GM08714 (cell line): ENCODE results near the gene TPO.

Experiments
- H3K4me3 ChIP-seq: fragments of 200-500 bp; sonication (Bioruptor generic); 2 replicates; pipeline ENCODE4 v1.5.1; 2014; ENCODE audit warnings: mild to moderate bottlenecking, low read length, inconsistent platforms
- ZNF274 ChIP-seq: IDR thresholded peaks from 2 replicates; pipeline ENCODE4 v1.6.1; 2012; ENCODE audit warnings: mild to moderate bottlenecking, low read depth, low read length

TPO gene

DNA sequence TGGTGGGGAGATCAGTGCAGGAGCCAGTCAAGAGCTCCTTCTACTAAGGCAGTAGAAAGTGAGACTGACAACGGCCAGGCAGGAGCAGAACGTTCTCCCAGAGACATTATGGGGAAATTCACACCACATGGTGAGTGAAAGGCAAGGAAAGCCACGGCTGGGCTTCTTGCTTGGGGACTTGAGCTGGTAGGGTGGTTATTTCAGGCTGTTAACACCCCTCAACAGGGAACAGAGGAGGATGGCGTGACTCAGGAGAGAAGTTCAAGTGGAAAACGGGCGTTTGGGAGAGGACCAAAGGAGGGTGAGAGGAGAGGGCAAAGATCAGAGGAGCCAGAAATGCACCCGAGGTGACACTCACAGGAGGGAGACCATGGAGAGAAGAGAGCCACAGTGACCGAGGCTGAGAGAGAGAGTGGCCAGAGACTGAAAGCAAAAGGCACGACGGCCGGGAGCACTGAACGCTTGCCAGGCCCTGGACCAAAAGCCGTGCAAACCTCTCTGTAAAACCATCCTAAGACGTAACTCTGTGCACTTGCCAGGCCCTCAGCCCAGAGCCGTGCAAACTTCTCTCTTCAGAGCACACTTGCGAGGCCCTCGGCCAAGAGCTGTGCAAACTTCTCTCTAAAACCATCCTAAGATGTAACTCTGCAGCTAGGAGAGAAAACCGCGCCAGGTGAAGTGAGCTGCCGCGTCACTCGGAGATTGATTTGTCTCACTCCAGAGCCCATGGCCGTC lies 7.7 kb downstream of the TPO start:
- no peak overlapping the region for H3K4me3 ChIP-seq
- no peak for TF ChIP-seq ZNF274

DNA sequence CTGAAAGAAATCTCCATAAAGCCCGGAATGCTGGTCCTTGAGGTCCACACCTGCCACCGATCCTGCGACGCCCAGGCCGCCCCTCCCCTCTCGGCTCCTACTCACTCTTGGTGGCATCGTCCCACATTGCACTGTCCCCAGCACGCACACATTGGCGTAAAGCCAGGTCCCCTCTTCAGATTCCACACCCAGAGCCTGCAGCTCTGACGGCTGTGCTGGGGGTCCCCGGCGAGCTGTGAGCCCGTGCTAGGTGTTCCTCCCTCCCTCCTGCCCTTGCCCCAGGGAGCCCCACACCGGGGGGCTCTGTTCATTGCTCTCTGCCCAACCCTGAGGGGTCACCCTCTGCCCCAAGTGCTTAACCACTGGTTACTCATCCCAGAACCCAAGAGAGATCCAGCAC lies 8.5 kb downstream of the TPO start:
- no peak overlapping the region for H3K4me3 ChIP-seq
- no peak for TF ChIP-seq ZNF274

DNA sequence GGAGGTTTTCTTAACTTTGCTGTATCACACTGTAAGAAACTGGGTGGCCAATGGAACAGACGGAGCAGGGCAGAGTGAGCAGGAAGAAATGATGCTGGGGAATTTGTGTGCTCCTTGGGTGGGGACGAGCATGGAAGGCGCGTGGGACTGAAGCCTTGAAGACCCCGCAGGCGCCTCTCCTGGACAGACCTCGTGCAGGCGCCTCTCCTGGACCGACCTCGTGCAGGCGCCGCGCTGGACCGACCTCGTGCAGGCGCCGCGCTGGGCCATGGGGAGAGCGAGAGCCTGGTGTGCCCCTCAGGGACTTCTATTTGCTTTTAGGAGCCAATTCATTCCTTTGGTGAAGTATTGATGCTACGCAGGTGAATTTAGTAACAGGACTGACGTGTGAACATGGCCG lies 8.9 kb downstream of the TPO start:
- TF ChIP-seq ZNF274 = no peak
- no peak overlapping the region for H3K4me3 ChIP-seq

DNA sequence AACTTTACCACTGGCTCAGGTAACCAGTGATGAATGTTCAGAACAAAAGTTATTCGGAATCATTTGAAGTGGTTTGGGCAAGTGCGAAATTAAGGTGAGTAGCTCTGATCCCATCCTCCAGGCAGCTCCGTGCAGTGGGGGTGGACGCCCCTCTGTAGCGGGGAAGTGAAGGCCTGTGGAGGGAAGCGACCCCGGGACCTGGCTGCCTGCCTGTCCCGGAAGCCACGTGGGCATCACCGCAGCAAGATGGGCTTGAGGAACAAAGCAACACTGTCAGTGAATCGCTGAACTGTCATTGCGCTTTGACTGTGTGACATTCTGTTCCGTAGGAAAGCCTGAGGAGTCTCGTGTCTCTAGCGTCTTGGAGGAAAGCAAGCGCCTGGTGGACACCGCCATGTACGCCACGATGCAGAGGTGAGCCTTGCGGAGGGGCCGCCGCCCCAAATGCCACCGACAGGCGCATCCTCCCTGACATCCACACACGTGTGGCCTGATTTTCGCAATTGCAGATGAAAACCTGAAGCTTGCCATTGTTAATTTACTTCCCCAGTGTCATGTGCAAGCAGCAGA lies 9.5 kb downstream of the TPO start:
- no peak overlapping the region for H3K4me3 ChIP-seq
- no peak for TF ChIP-seq ZNF274

DNA sequence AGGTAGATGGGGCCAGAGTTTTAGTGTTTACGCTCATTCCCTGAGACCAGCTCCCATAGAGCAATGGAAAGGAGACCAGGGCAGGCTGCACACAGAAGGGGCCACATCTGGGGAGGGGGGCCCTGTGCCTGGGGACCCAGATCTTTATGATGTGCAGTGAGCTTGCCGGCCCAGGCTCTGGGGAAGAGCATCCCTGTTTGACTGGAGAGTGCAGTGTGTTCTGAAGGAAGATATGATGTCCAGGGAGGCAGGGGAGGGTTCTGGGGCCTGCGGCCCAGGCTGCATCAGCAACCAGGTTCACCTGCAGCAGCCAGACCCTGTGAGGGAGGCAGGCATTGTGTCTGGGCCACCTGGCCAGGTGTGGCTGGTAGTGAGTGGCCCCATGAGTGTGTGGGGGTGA lies 13.8 kb downstream of the TPO start:
- TF ChIP-seq ZNF274 = no peak

DNA sequence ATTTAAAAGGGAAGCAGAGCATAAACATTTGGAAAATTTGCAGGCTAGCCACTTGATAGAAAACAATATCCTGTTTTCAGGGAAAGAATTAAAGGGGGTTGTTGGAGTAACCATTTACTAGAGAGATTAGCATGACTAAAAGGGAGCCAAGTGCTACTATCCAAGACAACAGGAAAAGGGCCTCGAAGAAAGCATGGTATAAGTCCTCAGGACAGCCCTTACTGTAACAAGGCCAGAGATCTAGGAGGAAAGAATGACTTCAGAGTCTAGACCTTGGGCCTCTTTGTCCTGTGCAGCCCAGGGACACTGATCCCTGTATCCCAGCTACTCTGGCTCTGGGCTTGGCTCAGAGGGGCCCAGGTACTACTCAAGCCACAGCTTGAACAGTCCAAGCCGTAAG lies 16.6 kb downstream of the TPO start:
- no peak for TF ChIP-seq ZNF274
- no peak overlapping the region for H3K4me3 ChIP-seq

More for the DNA sequence above, 13.8 kb downstream of the TPO start:
- no peak overlapping the region for H3K4me3 ChIP-seq

DNA sequence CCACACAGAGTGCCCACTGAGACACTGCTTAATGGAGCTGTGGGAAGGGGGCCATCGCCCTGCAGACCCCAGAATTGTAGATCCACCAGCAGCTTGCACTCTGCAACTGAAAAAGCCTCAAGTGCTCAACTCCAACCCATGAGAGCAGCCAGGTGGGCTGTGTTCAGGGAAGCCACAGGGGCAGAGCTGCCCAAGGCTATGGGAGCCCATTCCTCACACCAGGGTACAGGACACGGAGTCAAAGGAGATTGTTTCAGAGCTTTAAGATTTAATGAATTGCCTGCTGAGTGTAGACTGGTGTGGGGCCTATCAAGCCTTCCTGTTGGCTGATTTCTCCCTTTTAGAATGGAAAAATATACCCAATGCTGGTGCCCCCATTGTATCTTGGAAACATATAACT lies 17.2 kb downstream of the TPO start:
- no peak for TF ChIP-seq ZNF274
- no peak overlapping the region for H3K4me3 ChIP-seq

DNA sequence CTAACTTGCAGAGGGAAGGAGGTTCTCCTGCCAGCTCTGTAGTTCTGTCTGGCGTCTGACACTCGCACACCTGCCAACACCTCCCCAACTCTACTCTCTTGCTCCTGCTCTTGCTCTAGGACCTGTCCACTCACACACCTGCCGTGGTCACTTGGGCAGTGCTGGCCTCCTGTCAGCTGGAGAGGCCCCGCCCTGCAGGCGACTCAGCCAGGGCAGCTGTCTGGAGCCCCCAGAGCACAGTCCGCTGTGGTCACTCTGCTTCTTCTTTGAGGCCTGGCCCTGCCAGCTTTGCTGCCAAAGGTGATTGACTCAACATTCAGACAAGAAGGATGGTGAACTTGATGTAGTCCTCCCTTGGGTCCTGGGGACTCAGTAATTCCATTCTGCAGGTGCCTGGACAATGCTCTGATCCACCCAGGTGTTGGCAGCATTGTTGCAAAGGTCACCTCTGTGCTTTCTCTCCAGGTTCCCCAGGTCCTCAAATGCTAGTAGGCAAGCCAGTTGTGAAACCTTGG lies 18.7 kb downstream of the TPO start:
- H3K4me3 ChIP-seq = no peak overlapping the region
- TF ChIP-seq ZNF274 = no peak

DNA sequence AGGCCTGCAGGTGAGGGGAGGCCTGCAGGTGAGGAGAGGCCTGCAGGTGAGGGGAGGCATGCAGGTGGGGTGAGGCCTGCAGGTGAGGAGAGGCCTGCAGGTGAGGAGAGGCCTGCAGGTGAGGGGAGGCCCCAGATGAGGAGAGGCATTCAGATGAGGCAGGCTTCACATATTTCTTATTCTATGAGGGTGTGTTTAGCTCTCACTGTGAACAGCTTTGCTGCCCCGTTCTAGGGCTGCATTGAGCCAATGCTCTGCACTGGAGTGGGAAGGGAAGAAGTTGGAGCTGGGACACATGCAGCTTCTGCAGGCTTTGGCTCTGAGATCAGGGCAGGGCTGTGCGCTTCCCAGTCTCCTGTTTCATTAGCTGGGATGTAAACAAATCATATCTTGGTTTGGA lies 19.5 kb downstream of the TPO start:
- TF ChIP-seq ZNF274 = no peak
- no peak overlapping the region for H3K4me3 ChIP-seq

DNA sequence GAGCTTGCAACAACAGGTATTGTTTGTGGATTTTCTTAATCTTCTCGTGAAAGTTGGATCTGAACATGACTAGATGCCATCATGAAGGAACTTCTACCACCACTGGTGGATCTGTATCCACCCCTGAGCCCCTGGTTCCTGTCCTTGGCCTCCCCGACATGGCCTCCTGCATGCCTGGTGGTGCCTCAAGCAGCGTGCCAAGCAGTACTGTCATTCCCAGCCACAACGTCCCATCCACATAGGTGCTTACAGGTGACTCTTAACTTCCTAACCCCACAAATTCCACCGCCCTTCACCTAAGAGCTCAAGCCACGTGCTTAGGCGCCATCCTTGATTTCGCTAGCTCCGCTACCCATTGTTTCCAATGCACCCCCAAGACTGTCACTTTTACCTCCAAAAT lies 23.1 kb downstream of the TPO start:
- H3K4me3 ChIP-seq = no peak overlapping the region
- TF ChIP-seq ZNF274 = no peak

DNA sequence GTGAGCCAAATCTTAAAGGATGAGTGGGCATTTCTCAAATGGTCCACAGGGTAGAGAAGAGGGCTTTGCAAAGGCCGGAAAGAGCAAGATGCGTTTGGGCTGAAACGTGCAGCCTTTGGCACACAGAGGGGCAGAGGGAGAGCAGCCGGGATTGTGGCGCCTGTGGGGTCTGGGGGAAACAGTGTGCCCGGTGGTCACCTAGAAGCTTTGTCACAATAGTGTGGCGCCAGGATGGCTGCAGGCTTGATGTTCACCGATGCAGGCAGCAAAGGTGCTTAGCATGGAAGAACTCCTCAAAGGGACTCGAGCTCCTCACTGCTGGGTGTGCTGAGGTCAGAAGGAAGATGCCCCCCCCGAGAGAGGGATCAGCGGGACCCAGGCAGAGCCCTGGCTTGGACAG lies 23.8 kb downstream of the TPO start:
- no peak for TF ChIP-seq ZNF274
- H3K4me3 ChIP-seq = no peak overlapping the region

DNA sequence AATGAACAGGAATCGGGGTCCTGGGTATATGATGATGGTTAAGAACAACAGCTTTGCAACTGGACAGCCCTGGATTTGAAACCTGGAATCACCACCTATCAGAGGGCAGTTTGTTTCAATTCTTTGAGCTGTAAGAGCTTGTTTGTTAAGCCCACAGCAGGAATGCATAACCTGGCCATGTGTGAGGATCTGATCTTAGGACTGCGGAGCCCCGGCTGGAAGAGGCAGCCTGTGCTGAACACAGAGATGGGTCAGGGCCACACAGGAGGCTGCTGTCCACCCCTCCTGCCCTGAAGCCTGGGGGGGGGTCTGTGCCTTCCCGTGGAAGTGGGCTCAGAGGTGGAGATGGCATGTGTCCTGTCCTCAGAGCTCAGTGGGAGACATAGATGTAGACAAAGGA lies 24.3 kb downstream of the TPO start:
- TF ChIP-seq ZNF274 = no peak

DNA sequence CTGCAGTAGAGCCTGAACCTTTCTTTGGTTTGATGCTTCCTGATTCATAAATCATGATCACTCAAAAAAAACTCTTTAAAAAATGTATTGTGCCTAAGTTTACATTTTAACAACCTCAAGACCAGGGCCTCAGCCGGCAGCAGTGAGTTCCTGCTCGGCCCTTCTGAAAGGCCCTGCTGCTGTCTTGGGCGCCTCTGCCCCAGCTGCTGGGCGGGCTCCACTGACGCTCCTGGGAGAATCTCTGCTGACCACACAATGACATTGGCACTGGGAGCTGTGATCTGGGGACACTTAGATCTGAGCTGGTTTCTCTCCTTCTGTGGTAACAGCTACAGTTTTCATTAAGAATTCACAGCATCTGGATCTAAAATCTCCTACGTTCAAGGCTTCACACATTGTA lies 25.7 kb downstream of the TPO start:
- TF ChIP-seq ZNF274 = no peak
- H3K4me3 ChIP-seq = no peak overlapping the region

More for the DNA sequence above, 24.3 kb downstream of the TPO start:
- H3K4me3 ChIP-seq = no peak overlapping the region

DNA sequence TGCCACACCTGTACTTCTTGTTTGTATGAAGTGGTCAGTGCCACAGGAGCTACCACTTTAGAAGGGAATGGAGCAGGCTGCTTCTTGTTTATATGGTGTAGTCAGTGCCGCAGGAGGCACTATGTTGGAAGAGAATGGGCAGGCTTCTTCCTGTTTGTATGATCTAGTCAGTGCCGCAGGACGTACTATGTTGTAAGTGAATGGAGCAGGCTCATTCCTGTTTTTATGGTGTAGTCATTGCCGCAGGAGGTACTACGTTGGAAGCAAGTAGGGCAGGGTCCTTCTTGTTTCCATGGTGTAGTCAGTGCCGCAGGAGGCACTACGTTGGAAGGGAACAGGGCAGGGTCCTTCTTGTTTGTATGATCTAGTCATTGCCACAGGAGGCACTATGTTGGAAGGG lies 27.3 kb downstream of the TPO start:
- TF ChIP-seq ZNF274 = no peak
- H3K4me3 ChIP-seq = no peak overlapping the region

DNA sequence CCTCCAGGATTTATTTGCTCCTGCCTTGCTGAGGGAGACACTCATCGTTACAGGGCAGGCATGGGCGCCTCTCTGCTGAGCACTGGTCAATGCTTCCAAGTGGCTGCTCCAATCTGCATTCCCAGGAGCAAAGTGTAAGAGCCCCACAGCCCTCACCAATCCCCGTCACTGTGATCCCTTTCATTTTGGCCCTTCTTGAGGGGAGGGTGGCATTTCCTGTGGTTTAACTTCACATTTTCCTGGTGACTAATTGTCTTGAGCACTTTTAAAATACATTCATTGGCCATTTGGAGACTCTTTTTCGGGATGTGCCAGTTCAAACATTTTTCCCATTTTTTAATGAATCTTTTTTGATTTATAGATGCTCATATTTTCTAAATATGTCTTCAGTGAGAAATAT lies 33.0 kb downstream of the TPO start:
- no peak overlapping the region for H3K4me3 ChIP-seq
- TF ChIP-seq ZNF274 = no peak
